Activated B cell treated with CpG ODN at 0.5 μM for 24 hours (primary cell): Measurements from ENCODE around the gene KIR3DL3. TPM values are rescaled to one million over a fixed set of nuclear protein-coding genes. Genes with fewer than 3 reads are reported as not detected.
"Not testable (repeated sequence)": the region's sequence is repeated elsewhere in the genome, so short reads cannot be mapped to it uniquely, and the experiment has no call there.

Experiments
- ATAC-seq: fragments of 200-7000 bp; cut with Tn5 transposase; one replicate; pipeline ENCODE4 v1.10.0; 2021; ENCODE audit warnings: low read depth, mild to moderate bottlenecking, moderate library complexity
- CTCF ChIA-PET: fragments of 350-600 bp; sonication (Branson Sonifier 250); formaldehyde crosslinking; loops from one replicate; lab custom pipeline; 2021; ENCODE audit warnings: antibody characterized with exemption; lab: Charles Lee
- POLR2A ChIA-PET: fragments of 350-600 bp; sonication (Branson Sonifier 250); formaldehyde crosslinking; loops from one replicate; lab custom pipeline; 2021; ENCODE audit warnings: antibody characterized with exemption; lab: Charles Lee
- DNase-seq: peaks from one replicate; pipeline ENCODE4 v3.0.0; 2022
- H3K27ac Mint-ChIP-seq: one replicate; pipeline ENCODE4 v1.8.0; 2020; ENCODE audit warnings: mixed read lengths
- H3K27me3 Mint-ChIP-seq: one replicate; pipeline ENCODE4 v1.8.0; 2021; ENCODE audit warnings: mixed read lengths
- H3K36me3 Mint-ChIP-seq: one replicate; pipeline ENCODE4 v1.8.0; 2021; ENCODE audit warnings: low read depth, mixed read lengths
- H3K4me1 Mint-ChIP-seq: one replicate; pipeline ENCODE4 v1.8.0; 2021; ENCODE audit warnings: mixed read lengths
- H3K4me3 Mint-ChIP-seq: one replicate; pipeline ENCODE4 v1.8.0; 2020; ENCODE audit warnings: mild to moderate bottlenecking, mixed read lengths
- H3K9me3 Mint-ChIP-seq: one replicate; pipeline ENCODE4 v1.8.0; 2020; ENCODE audit warnings: mixed read lengths
- CTCF ChIP-seq: fragments of 200-600 bp; IDR thresholded peaks from one replicate; pipeline ENCODE4 v1.8.0; 2022; ENCODE audit warnings: antibody characterized with exemption, mild to moderate bottlenecking
- intact Hi-C: fragments of 100-400 bp; cut with micrococcal nuclease; formaldehyde crosslinking; loops from one replicate; pipeline ENCODE4 v1.15.1; 2024
- total RNA-seq: library from RNA; stranded (reverse); gene quantifications from 2 replicates; pipeline ENCODE4 v1.2.3, GENCODE V29; 2022

KIR3DL3 gene
- total RNA-seq, 1 donor from 2014 or later = not detected

- no peaks in the 10 kb centered on the region for H3K36me3 Mint-ChIP-seq
- H3K27ac Mint-ChIP-seq = no peak overlapping the region
- ATAC-seq = no peak
- peaks cover 23% of the 10 kb centered on the region for H3K27me3 Mint-ChIP-seq
- no peak for TF ChIP-seq CTCF
- intact Hi-C loops = no loop called here
- H3K4me1 Mint-ChIP-seq = no peaks in the 10 kb centered on the region
- no peak overlapping the region for H3K4me3 Mint-ChIP-seq
- no peak for DNase-seq
- POLR2A ChIA-PET = no interaction called here
- CTCF ChIA-PET = no interaction called here
- no peaks in the 10 kb centered on the region for H3K9me3 Mint-ChIP-seq
Measured at GRCh38 chr19:54728167-54728566, 3.9 kb downstream of the KIR3DL3 start.

- Mint-ChIP-seq H3K27me3 (peaks cover 27% of the 10 kb centered on the region), H3K4me3 (no peak overlapping the region), H3K36me3 (no peaks in the 10 kb centered on the region), H3K4me1 (no peaks in the 10 kb centered on the region), H3K9me3 (peaks cover 2% of the 10 kb centered on the region), H3K27ac (no peak overlapping the region)
- ATAC-seq (no peak), DNase-seq (no peak)
- intact Hi-C loops = no loop called here
- ChIA-PET POLR2A (no interaction called here), CTCF (no interaction called here)
- TF ChIP-seq CTCF = no peak
Measured at GRCh38 chr19:54729416-54730188, 5.4 kb downstream of the KIR3DL3 start.

- Mint-ChIP-seq H3K27ac (no peak overlapping the region), H3K27me3 (peaks cover 33% of the 10 kb centered on the region), H3K36me3 (no peaks in the 10 kb centered on the region), H3K9me3 (peaks cover 2% of the 10 kb centered on the region), H3K4me3 (no peak overlapping the region), H3K4me1 (no peaks in the 10 kb centered on the region)
- DNase-seq (no peak), ATAC-seq (no peak)
- intact Hi-C loops = no loop called here
- TF ChIP-seq CTCF = no peak
- POLR2A ChIA-PET = no interaction called here
- CTCF ChIA-PET = no interaction called here
Measured at GRCh38 chr19:54731191-54731590, 6.9 kb downstream of the KIR3DL3 start.

GRCh38 chr19:54738306-54738705, 14.1 kb downstream of the KIR3DL3 start, which contains the start of gene KIR2DL3:
Gene KIR2DL3 (plus strand): TSS chr19:54738513. CDS start chr19:54738546, 33 bp downstream.
- H3K4me3 Mint-ChIP-seq, intact Hi-C loops: not testable (repeated sequence)

GRCh38 chr19:54738715-54739114, 14.5 kb downstream of the KIR3DL3 start:
- no peak overlapping the region for H3K4me3 Mint-ChIP-seq
- peaks cover 2% of the 10 kb centered on the region for H3K9me3 Mint-ChIP-seq
- H3K27ac Mint-ChIP-seq = no peak overlapping the region
- ChIA-PET CTCF (no interaction called here), POLR2A (no interaction called here)
- DNase-seq = no peak
- peaks cover 14% of the 10 kb centered on the region for H3K27me3 Mint-ChIP-seq
- no peak for TF ChIP-seq CTCF
- intact Hi-C loops = no loop called here
- no peaks in the 10 kb centered on the region for H3K36me3 Mint-ChIP-seq
- ATAC-seq = no peak
- H3K4me1 Mint-ChIP-seq = no peaks in the 10 kb centered on the region

More at GRCh38 chr19:54738306-54738705, 14.1 kb downstream of the KIR3DL3 start, which contains the start of gene KIR2DL3:
- H3K27ac Mint-ChIP-seq, CTCF ChIA-PET, DNase-seq, H3K4me1 Mint-ChIP-seq, POLR2A ChIA-PET, ATAC-seq, H3K9me3 Mint-ChIP-seq, H3K36me3 Mint-ChIP-seq: not testable (repeated sequence)
- peaks cover 17% of the 10 kb centered on the region for H3K27me3 Mint-ChIP-seq
